AG10803 (cell line): ENCODE measurements around the gene PNISR.

Experiments
- DNase-seq: peaks from one replicate; pipeline ENCODE4 v3.0.0; 2010; ENCODE audit warnings: low read depth
- H3K4me3 ChIP-seq: 2 replicates; pipeline ENCODE4 v1.5.1; 2011; ENCODE audit warnings: mild to moderate bottlenecking, low read length, control low read depth
- TF ChIP-seq, protein P1 (sequence below): conservative IDR thresholded peaks from 2 replicates; pipeline ENCODE4 v1.5.1; 2011; ENCODE audit warnings: mild to moderate bottlenecking, low read length, control low read depth, inconsistent platforms

The PNISR gene

DNA sequence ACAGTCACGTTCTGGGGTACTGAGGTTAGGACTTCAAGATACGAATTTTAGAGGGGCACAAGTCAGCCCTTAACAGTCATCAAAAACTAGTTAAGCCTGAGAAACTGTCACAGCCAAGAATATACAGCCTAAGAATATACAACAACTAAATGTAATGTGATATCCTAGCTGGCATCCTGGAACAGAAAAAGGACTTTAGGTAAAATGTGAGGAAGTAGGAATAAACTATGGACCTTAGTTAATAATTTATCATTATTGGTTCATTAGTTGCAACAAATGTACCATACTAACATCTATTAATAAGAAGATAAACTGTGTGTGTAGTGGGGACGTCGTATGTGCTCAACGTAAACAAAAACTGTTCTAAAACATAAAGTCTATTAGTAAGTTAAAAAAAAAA is 1.1 kb downstream of the PNISR start:
- peak overlapping the region; percentile 94 for H3K4me3 ChIP-seq
- TF ChIP-seq, protein P1, sequence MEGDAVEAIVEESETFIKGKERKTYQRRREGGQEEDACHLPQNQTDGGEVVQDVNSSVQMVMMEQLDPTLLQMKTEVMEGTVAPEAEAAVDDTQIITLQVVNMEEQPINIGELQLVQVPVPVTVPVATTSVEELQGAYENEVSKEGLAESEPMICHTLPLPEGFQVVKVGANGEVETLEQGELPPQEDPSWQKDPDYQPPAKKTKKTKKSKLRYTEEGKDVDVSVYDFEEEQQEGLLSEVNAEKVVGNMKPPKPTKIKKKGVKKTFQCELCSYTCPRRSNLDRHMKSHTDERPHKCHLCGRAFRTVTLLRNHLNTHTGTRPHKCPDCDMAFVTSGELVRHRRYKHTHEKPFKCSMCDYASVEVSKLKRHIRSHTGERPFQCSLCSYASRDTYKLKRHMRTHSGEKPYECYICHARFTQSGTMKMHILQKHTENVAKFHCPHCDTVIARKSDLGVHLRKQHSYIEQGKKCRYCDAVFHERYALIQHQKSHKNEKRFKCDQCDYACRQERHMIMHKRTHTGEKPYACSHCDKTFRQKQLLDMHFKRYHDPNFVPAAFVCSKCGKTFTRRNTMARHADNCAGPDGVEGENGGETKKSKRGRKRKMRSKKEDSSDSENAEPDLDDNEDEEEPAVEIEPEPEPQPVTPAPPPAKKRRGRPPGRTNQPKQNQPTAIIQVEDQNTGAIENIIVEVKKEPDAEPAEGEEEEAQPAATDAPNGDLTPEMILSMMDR: no peak
- DNase-seq: no peak

- DNase-seq: no peak
- no peak overlapping the region for H3K4me3 ChIP-seq
- TF ChIP-seq, protein P1: no peak
Measured at GRCh38 chr6:99422912-99423311, 2.2 kb downstream of the PNISR start.

GRCh38 chr6:99416892-99417767 is 8.0 kb downstream of the PNISR start:
- no peak overlapping the region for H3K4me3 ChIP-seq
- TF ChIP-seq, protein P1: no peak
- no peak for DNase-seq

- DNase-seq: no peak
- no peak overlapping the region for H3K4me3 ChIP-seq
- TF ChIP-seq, protein P1: no peak
Measured at GRCh38 chr6:99416226-99416625, 8.9 kb downstream of the PNISR start.

DNA sequence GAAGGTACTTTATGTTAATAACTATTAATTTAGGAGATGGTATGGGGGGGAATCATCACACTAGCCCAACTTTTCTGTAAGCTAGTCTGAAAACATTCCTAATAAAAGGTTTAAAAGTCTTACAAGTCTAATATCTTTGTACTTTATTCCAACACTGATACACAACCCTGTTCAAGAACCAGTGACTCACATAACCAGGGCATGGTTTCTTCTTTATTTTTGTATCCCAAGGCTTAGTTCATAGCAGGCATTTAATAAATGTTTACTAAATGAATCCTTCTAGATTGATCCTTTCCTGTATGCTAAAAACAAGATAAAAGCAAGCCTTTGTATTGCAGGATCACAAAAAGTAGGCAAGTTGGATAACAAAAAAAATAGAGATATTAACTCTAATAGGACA is 9.7 kb downstream of the PNISR start:
- TF ChIP-seq, protein P1: no peak
- H3K4me3 ChIP-seq: no peak overlapping the region
- DNase-seq: no peak

DNA sequence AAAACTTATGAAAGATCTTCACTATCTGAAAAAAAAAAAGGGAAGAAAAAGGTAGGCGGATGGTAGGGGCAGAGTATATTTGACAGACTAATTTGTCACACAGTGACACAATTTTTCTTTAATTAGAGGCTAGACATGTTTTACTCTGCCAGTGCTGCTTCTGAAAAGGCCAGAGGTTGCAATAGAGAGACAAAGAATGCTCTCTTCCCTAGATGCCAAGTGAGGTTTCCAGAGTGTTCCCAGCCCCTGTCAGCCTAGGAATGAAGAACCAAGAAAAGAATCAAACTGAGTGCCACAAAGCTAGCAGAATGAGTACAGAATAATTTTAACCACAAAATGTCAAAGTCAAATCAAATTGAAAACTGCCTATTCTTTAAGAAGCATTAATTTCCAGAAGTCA is 13.0 kb downstream of the PNISR start:
- TF ChIP-seq, protein P1: no peak
- DNase-seq: no peak
- H3K4me3 ChIP-seq: no peak overlapping the region

- TF ChIP-seq, protein P1: no peak
- DNase-seq: no peak
- H3K4me3 ChIP-seq: no peak overlapping the region
Measured at GRCh38 chr6:99409672-99410071, 15.4 kb downstream of the PNISR start.
